ENCODE results near the gene RPLP1. TPM values are rescaled to one million over a fixed set of nuclear protein-coding genes. Genes with fewer than 3 reads are reported as not detected.

Gene RPLP1
- total RNA-seq, 6 experiments from 2014 or later, result 164 to 536 (median 471) TPM

DNA sequence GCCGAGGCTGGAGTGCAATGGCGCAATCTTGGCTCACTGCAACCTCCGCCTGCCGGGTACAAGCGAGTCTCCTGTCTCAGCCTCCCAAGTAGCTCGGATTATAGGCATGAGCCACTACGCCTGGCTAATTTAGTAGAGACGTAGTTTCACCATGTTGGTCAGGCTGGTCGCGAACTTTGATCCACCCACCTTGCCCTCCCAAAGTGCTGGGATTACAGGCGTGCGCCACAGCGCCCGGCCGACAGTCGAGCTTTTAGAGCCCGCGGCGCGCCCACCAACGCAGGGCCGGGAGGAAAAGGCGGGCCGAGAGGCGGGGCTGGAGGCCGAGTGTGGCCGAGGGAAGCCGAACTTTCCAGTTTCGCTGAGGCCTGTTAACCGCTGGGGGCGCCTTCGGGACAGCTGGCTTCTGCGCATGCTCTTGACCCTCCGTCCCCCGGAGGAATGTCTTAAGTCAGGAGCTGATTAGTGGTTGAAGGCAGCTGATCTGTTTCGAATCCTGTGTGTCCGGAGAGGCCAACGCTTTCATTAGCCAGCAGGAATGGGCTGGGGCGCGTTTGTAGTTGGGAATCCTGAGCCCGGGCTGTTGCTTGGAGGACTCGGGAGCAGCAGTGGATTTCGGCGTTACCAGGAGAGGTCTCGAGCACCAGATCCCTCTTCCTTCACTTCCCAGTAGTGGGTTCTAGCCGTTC lies 10.0 kb downstream of the RPLP1 start:
- Histone ChIP-seq H3K27ac (peak overlapping the region; percentile 85 to 94 (median 91)), H3K27me3 (no peaks in the 10 kb centered on the region), H3K4me1 (no peaks in the 10 kb centered on the region), H3K36me3 (no peaks in the 10 kb centered on the region), H3K4me3 (peak overlapping the region; percentile 62 to 66 (median 63)), H3K9me3 (no peaks in the 10 kb centered on the region)
- TF ChIP-seq, protein P1, sequence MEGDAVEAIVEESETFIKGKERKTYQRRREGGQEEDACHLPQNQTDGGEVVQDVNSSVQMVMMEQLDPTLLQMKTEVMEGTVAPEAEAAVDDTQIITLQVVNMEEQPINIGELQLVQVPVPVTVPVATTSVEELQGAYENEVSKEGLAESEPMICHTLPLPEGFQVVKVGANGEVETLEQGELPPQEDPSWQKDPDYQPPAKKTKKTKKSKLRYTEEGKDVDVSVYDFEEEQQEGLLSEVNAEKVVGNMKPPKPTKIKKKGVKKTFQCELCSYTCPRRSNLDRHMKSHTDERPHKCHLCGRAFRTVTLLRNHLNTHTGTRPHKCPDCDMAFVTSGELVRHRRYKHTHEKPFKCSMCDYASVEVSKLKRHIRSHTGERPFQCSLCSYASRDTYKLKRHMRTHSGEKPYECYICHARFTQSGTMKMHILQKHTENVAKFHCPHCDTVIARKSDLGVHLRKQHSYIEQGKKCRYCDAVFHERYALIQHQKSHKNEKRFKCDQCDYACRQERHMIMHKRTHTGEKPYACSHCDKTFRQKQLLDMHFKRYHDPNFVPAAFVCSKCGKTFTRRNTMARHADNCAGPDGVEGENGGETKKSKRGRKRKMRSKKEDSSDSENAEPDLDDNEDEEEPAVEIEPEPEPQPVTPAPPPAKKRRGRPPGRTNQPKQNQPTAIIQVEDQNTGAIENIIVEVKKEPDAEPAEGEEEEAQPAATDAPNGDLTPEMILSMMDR (IDR thresholded peaks at IDR 0.05), result peak; percentile 86 to 89 (median 88)
- peak; percentile 94 for TF ChIP-seq POLR2A (IDR thresholded peaks at IDR 0.05)
- DNase-seq (peak; percentile 95 to 96 (median 96)), ATAC-seq (peak; percentile 95 to 97 (median 97))
- intact Hi-C loops (cut with DNase I), result no loop called here
- WGBS (ENCODE audit: insufficient coverage, low coverage, low lambda C conversion rate, missing lambda C conversion rate), result 0% methylated on average over 14 of the region's 46 CpGs

DNA sequence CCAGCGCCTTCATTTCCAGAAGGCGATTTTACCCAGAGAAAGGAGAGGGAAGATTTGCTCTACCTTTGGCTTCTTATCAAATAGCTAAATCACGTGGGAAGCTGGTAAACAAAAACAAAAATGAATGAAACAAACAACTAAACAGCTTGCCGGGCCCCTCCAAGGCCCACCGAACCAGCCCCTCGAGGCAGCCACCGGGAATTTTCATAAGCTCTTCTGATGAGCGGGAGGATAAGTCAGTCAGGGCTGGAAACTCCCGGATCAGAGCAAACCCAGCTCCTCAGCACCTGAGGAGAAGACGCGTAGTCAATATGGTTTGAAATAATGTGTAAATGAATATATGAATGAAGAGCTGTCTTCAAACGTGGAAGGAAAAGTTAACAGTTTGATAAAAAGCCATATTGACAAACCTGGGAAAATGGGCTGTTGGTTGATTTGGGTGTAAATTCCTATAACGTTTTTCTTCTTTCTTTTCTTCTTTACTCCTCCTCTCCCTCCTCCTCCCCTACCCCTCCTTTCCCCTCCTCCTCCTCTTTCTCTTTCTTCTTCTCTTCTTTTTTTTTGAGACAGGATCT lies 10.7 kb downstream of the RPLP1 start:
- WGBS (ENCODE audit: insufficient coverage, low coverage, low lambda C conversion rate, missing lambda C conversion rate), result 15% methylated on average over 13 of the region's 13 CpGs
- Histone ChIP-seq H3K4me3 (peak overlapping the region; percentile 35 to 66 (median 62)), H3K36me3 (no peaks in the 10 kb centered on the region), H3K27me3 (no peaks in the 10 kb centered on the region), H3K4me1 (no peaks in the 10 kb centered on the region), H3K27ac (peak overlapping the region; percentile 85 to 94 (median 91)), H3K9me3 (no peaks in the 10 kb centered on the region)
- DNase-seq, result no peak
- no peak for TF ChIP-seq POLR2A (IDR thresholded peaks at IDR 0.05)
- TF ChIP-seq, protein P1 (IDR thresholded peaks at IDR 0.05), result no peak
- intact Hi-C loops (cut with DNase I), result no loop called here
- ATAC-seq, result peak in 3 of 4 donors; percentile 1 to 4 (median 3)

DNA sequence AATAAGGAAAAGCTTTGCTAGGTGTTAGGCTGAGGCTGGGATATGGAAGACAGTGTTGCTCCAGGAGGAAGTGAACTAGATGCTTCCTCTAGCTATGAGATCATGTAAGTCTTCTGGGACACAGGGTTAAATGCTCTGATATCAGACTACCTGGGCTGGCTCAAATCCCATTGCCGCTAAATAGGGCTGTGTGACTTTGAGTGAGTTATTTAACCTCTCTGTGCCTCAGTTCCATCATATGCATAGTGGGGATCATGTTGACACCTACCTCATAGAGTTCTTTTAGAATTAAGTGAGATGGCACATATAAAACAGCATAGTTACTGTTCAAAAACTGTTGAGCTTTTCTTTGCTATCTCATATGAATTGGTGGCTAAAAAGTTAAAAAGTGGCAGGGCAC lies 12.6 kb downstream of the RPLP1 start:
- intact Hi-C loops (cut with DNase I), result no loop called here
- no peak overlapping the region for H3K4me3 ChIP-seq
- H3K4me1 ChIP-seq, result no peaks in the 10 kb centered on the region
- H3K27ac ChIP-seq, result no peak overlapping the region
- H3K9me3 ChIP-seq, result no peaks in the 10 kb centered on the region
- 100% methylated on average over 1 of the region's 1 CpG for WGBS (ENCODE audit: insufficient coverage, low coverage, low lambda C conversion rate, missing lambda C conversion rate)
- no peaks in the 10 kb centered on the region for H3K27me3 ChIP-seq
- TF ChIP-seq, protein P1 (IDR thresholded peaks at IDR 0.05), result no peak
- TF ChIP-seq POLR2A (IDR thresholded peaks at IDR 0.05), result no peak
- no peaks in the 10 kb centered on the region for H3K36me3 ChIP-seq
- DNase-seq, result no peak
- no peak for ATAC-seq

DNA sequence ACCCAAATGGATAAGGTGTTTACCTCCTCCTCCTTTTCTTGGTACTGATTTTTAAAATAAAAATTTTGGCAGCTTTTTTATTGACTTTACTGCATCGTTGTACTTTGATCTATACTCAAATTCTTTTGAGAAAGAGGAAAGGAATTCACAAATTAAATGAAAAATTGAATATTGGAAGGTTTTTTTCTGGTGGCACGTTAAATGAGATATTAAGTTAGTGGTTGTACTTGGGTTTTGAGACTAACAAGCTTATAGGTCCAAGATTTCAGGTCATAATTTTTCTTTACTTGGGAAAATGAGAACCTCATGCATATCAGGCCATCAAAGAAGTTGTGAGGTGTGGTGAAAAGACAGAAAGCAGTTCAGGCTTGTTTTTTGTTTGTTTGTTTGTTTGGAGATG lies 14.1 kb downstream of the RPLP1 start:
- TF ChIP-seq, protein P1 (IDR thresholded peaks at IDR 0.05), result no peak
- TF ChIP-seq POLR2A (IDR thresholded peaks at IDR 0.05), result no peak
- H3K27me3 ChIP-seq, result no peaks in the 10 kb centered on the region
- ATAC-seq (no peak), DNase-seq (no peak)
- no peak overlapping the region for H3K4me3 ChIP-seq
- H3K27ac ChIP-seq, result no peak overlapping the region
- WGBS (ENCODE audit: insufficient coverage, low coverage, low lambda C conversion rate, missing lambda C conversion rate), result 34% methylated on average over 2 of the region's 2 CpGs
- H3K36me3 ChIP-seq, result no peaks in the 10 kb centered on the region
- H3K4me1 ChIP-seq, result no peaks in the 10 kb centered on the region
- H3K9me3 ChIP-seq, result no peaks in the 10 kb centered on the region
- intact Hi-C loops (cut with DNase I), result no loop called here
